Mucosa of descending colon (tissue), 3 donors: ENCODE measurements around the gene PODXL. TPM values are rescaled to one million over a fixed set of nuclear protein-coding genes. Genes with fewer than 3 reads are reported as not detected.
"Not testable (repeated sequence)": the region's sequence is repeated elsewhere in the genome, so short reads cannot be mapped to it uniquely, and the experiment has no call there.

Experiments used
- ATAC-seq: fragments of 200-7000 bp; cut with Tn5 transposase; one replicate; pipeline ENCODE4 v1.9.1; 2020; ENCODE audit warnings: mild to moderate bottlenecking, moderate library complexity
- DNase-seq, 3 donors: peaks; one replicate each; pipeline ENCODE4 v3.0.0-alpha.2; 2020
- H3K36me3 ChIP-seq: fragments of 200-600 bp; one replicate; pipeline ENCODE4 v1.8.0; 2021; ENCODE audit warnings: low read depth, mild to moderate bottlenecking
- H3K4me1 ChIP-seq: fragments of 200-600 bp; one replicate; pipeline ENCODE4 v1.8.0; 2021; ENCODE audit warnings: low read depth, mild to moderate bottlenecking
- H3K4me3 ChIP-seq: fragments of 200-600 bp; one replicate; pipeline ENCODE4 v1.8.0; 2021; ENCODE audit warnings: mild to moderate bottlenecking
- H3K9me3 ChIP-seq: fragments of 200-600 bp; one replicate; pipeline ENCODE4 v1.8.0; 2021; ENCODE audit warnings: mild to moderate bottlenecking
- intact Hi-C, 2 donors: fragments of 100-400 bp; cut with DNase I in 1 of 2; cut with micrococcal nuclease in 1 of 2; formaldehyde crosslinking; loops; one replicate each; pipeline versions ENCODE4 v1.11.0 to v1.11.1; 2022; cut with DNase I, micrococcal nuclease
- total RNA-seq, 3 donors: library from RNA; stranded (reverse); fragmentation: NEBNext Ultra II Directional in 2 of 3; extraction: Animal tissue kit (Norgen Biotek cat#: 25700) in 2 of 3; gene quantifications; one replicate each; pipeline versions ENCODE4 v1.2.1 to v1.2.4, GENCODE V29; 2021 to 2023
- TF ChIP-seq, protein P1 (sequence below): fragments of 200-600 bp; IDR thresholded peaks from one replicate; pipeline ENCODE4 v1.8.0; 2022; ENCODE audit warnings: antibody characterized with exemption, mild to moderate bottlenecking
- donor health status: DM: no; HTN: no; CAD: no; lungs with moderate emphysema.
- donor health status: DM: no; HTN: no; CAD: no.
- donor health status: DM: no; HTN: yes; CAD: no.

The PODXL gene
- total RNA-seq, 3 donors from 2014 or later, result 11.8 to 25.6 (median 12.8) TPM

DNA sequence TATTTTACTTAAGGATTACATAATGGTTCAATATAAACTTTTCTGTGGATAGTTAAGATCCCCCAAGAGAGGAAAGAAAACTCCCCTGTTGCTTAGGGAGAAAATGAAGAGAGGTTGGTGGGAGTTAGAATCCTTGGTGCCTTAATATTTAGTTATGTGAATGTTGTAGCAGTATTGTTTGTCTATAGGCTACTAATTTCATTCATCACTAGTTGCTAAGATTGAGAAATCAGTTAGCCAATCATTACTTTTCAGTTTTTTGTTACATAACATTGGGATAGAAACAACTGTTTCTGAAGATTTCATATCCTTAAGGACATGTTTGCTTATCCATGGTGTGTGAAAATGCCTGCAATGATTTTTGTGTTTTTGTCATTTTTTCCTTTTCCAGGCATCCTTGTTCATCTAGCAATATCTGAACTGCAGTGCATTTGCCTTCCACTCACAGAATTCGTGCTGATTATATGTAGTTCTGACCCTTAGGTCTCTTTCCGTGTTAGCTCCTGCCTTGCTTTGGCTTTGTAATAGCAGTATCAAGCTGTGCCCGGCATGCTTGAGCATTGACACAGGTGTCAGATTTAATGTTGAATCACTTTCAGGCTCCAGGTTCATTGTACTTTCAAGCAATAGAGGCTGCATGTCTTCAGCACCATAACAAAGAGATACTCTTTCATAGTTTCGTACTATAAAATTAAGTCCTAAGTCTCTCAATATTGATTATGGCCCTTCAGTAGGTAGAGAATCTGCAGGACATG is 85.0 kb downstream of the PODXL start:
- TF ChIP-seq, protein P1, sequence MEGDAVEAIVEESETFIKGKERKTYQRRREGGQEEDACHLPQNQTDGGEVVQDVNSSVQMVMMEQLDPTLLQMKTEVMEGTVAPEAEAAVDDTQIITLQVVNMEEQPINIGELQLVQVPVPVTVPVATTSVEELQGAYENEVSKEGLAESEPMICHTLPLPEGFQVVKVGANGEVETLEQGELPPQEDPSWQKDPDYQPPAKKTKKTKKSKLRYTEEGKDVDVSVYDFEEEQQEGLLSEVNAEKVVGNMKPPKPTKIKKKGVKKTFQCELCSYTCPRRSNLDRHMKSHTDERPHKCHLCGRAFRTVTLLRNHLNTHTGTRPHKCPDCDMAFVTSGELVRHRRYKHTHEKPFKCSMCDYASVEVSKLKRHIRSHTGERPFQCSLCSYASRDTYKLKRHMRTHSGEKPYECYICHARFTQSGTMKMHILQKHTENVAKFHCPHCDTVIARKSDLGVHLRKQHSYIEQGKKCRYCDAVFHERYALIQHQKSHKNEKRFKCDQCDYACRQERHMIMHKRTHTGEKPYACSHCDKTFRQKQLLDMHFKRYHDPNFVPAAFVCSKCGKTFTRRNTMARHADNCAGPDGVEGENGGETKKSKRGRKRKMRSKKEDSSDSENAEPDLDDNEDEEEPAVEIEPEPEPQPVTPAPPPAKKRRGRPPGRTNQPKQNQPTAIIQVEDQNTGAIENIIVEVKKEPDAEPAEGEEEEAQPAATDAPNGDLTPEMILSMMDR, result no peak
- H3K36me3 ChIP-seq, result no peaks in the 10 kb centered on the region
- intact Hi-C loops, result no loop called here
- no peak for DNase-seq
- no peaks in the 10 kb centered on the region for H3K4me1 ChIP-seq
- H3K4me3 ChIP-seq, result no peak overlapping the region
- H3K9me3 ChIP-seq, result no peaks in the 10 kb centered on the region
- ATAC-seq, result no peak

DNA sequence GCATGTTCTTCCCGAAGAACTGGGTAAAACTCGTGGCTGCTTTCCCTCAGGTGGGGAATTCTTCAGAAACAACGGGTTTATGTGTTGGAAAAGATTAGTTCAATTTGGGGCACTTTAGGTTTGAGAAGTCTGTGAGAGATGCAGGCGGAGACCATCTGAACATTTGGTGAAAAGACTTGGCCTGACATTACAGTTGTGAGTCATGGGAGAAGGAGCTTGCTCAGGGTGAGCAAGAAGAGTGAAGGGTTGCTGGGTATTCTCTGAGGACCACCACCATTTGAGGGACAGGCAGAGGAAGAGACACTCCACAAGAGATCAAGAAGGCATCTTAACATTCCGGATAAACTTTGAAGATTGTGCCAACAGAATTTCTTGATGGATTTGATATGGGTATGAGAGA is 88.6 kb downstream of the PODXL start:
- Histone ChIP-seq H3K36me3 (no peaks in the 10 kb centered on the region), H3K9me3 (no peaks in the 10 kb centered on the region), H3K4me3 (no peak overlapping the region), H3K4me1 (no peaks in the 10 kb centered on the region)
- ATAC-seq (no peak), DNase-seq (no peak)
- TF ChIP-seq, protein P1, result no peak
- intact Hi-C loops, result no loop called here

DNA sequence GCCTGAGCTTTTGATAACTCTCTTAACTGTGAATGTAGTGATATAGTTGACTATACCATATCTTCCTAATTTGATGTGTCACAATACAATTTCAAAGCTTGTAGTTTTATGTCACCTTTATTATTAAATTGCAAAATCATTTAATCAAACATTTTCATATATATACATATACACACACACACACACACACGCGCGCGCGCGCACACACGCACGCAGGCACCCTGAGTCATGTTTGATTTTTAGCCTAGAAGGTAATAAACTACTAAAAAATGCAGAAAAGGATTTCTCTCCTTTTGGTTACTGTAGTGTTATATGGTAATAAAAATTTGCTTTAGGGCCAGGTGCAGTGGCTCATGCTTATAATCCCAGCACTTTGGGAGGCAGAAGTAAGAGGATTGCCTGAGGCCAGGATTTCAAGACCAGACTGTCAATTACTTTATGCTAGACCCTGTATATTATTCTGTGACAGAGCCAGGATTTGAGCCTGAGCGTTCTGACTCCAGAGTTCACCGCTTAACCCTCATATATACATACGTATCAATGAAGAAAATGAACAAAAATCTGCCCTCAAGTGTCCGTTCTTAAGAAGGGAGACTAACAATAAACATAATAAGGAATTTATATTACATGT is 89.6 kb downstream of the PODXL start:
- Histone ChIP-seq H3K4me1 (no peaks in the 10 kb centered on the region), H3K9me3 (no peaks in the 10 kb centered on the region), H3K36me3 (no peaks in the 10 kb centered on the region), H3K4me3 (no peak overlapping the region)
- TF ChIP-seq, protein P1, result no peak
- intact Hi-C loops, result no loop called here
- ATAC-seq, result no peak
- DNase-seq, result no peak

DNA sequence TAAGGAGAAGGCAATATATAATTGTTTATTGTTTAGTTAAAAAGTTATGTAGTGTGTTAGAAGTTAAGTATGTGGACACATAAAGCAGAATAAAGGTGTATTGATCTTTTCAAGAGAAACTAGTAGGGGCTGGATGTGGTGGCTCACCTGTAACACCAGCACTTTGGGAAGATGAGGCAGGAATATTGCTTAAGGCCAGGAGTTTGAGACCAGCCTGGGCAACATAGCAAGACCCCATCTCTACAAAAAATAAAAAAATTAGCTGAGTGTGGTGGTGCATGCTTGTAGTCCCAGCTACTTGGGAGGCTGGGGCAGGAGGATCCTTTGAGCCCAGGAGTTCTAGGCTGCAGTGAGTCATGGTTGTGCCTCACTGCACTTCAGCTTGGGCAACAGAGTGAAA is 93.7 kb downstream of the PODXL start:
- not testable (repeated sequence) for H3K9me3 ChIP-seq

DNA sequence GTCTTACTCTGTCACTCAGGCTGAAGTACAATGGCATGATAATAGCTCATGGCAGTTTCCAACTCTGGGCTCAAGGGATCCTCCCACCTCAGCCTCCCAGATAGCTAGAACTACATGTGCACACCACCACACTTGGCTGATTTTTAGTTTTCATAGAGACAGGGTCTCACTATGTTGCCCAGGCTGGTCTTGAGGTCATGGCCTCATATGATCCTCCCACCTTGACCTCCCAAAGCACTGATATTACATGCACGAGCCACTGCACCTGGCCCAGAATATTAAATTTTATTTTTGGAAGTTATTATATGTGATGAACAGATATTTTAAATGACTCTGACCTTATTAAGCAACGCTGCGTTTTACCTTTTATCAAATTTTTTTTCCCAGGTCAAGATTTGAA is 94.4 kb downstream of the PODXL start:
- Histone ChIP-seq H3K36me3 (no peaks in the 10 kb centered on the region), H3K9me3 (no peaks in the 10 kb centered on the region), H3K4me1 (no peaks in the 10 kb centered on the region), H3K4me3 (no peak overlapping the region)
- ATAC-seq, result no peak
- no peak for DNase-seq
- intact Hi-C loops, result no loop called here
- TF ChIP-seq, protein P1, result no peak

More for the DNA sequence above, 93.7 kb downstream of the PODXL start:
- DNase-seq, H3K4me3 ChIP-seq, H3K36me3 ChIP-seq, H3K4me1 ChIP-seq, ATAC-seq, intact Hi-C loops: not testable (repeated sequence)

DNA sequence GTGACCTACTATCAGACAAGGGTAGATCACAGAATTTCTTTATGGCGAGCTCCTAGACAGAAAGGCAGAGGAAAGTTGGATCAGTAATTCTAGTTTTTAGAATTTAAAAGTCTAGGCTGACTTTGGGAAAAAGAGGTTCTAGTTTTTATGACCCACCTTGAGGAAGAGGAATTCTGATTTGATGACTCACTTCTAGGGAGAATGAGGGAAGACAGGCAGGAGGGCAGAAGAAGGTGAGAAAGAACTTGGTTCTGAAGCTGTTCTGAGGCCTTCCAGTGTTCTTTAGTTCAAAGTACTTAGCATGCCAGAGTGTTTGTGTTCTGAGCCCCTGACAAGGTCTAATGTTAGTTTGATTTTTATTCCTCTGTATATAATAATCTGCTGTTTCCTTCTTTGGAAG is 97.2 kb downstream of the PODXL start:
- no peaks in the 10 kb centered on the region for H3K9me3 ChIP-seq
- intact Hi-C loops, result no loop called here
- TF ChIP-seq, protein P1, result no peak
- DNase-seq (no peak), ATAC-seq (no peak)
- no peaks in the 10 kb centered on the region for H3K4me1 ChIP-seq
- H3K36me3 ChIP-seq, result no peaks in the 10 kb centered on the region
- no peak overlapping the region for H3K4me3 ChIP-seq
